Measurements from ENCODE around the gene SPINK2. TPM values are rescaled to one million over a fixed set of nuclear protein-coding genes. Genes with fewer than 3 reads are reported as not detected.

SPINK2 gene
- total and polyA plus RNA-seq, 10 of the 15 experiments (the other 5 are each of a cell fraction or from before 2014, with no cell fraction given): 0.13 to 1.0 (median 0.61) TPM; not detected in 1

DNA sequence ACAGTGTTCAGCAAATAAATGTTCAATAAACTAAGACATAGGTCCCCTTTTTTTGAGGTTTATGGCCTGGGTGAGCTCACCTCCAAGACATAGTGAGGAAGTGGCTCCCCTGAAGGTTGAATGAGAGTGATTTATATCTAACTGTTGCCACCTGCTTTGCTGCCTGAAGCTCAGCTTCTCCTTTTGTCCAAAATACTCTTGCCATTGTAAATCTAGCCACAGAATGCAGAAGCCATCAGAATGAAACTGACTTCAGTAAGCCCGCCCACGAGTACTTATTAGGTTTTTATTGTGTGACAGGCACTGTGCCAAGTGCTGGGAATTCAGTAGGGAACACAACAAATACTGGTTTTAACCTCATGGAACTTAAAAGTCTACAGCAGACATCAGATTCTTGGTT, 18.0 kb downstream of the SPINK2 start (continued):
- no peak for TF ChIP-seq CEBPB (IDR thresholded peaks at IDR 0.05; ENCODE audit: borderline replicate concordance in 1 of 2, low read depth in 2 of 2, low read length in 2 of 2)
- TF ChIP-seq MYC (IDR thresholded peaks at IDR 0.05; ENCODE audit: insufficient read depth, insufficient read length, insufficient replicate concordance, low read length, severe bottlenecking): no peak
- TF ChIP-seq WRNIP1 (IDR thresholded peaks at IDR 0.05; ENCODE audit: borderline replicate concordance, low read depth, low read length): no peak
- TF ChIP-seq ZNF207 (IDR thresholded peaks at IDR 0.05; ENCODE audit: borderline replicate concordance): no peak
- no peak for TF ChIP-seq BRCA1 (IDR thresholded peaks at IDR 0.05; ENCODE audit: low read depth, low read length)
- no peak for TF ChIP-seq NFYB (IDR thresholded peaks at IDR 0.05; ENCODE audit: insufficient read depth, low read depth, low read length)
- no peak for TF ChIP-seq EGR1 (IDR thresholded peaks at IDR 0.05; ENCODE audit: borderline replicate concordance in 1 of 2, low read depth in 2 of 2, low read length in 2 of 2)

DNA sequence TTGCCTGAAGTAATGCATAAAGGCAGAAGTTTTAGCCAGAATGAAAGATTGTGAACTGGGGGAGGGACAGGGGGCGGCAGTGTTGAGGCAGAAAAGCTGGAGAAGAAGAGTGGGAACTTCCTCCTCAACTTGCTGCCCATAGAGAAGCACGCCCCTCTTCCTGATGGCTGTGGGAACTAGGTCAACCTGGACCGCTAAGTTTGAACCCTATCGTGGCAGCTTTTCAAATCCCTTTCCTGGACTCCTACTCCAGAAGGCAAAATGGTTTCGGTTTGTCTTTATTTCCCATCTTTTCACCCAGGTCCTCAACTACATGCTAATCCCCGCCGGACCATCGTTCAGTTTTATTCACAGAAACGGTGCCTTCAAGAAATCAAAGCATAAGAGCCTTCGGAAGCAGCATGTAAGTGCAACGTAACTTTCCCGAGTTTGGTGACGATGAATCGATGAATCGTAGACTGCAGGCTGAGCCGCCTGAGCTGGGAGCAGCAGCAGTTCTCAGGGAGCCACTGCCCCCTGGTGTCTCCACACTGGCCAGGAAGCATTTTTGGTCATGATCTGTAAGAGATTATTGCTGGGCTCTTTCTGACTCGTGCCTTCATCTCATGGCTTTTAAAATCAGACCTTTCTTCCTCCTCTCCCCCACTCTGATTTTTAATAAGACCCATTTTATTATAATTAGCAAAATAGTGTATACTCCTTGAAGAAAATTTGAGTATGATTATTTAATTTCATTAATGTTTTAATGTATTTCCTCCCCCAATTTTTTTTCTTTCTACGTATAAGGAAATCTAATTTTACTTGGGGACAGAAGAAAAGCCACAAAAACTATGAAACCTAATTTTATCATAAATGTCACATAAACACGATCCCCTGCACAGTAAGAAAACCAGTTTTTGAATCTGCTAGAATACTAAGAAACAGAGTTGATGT, 21.4 kb downstream of the SPINK2 start:
- H3K79me2 ChIP-seq (ENCODE audit: control insufficient read depth, insufficient read depth, low read length): no peaks in the 10 kb centered on the region
- H3K4me3 ChIP-seq: peak overlapping the region; percentile 80
- RAD21 ChIA-PET (ENCODE audit: unreplicated experiment): interaction anchor here (1.0 to 3.1 kb wide), 10 partner anchors 11 to 377 kb away, joined by 3 to 20 read pairs (median 4); no protein-coding TSS in a partner anchor
- FAIRE-seq (peak; percentile 98), DNase-seq (ENCODE audit: low read depth, low spot score) (peak; percentile 67), ATAC-seq (peak; percentile 94)
- intact Hi-C loops (cut with micrococcal nuclease; ENCODE audit: unreplicated experiment) (loop anchor here (1.0 to 5.0 kb wide), 7 partner anchors 18 to 375 kb away; partner anchors contain the start of gene HOPX), in situ Hi-C loops (cut with MboI) (no loop called here)
- H3K36me3 ChIP-seq (ENCODE audit: control insufficient read depth in 2 of 2, insufficient read depth in 2 of 2, low read length in 1 of 2): no peaks in the 10 kb centered on the region
- H4K20me1 ChIP-seq (ENCODE audit: control insufficient read depth, insufficient read depth): no peaks in the 10 kb centered on the region
- H3K9ac ChIP-seq (ENCODE audit: control insufficient read depth, insufficient read depth, low read length): peak overlapping the region; percentile 69
- BruUV-seq (replicated peaks): no TSS peak
- H2AFZ ChIP-seq (ENCODE audit: control insufficient read depth, low read depth, low read length): peak overlapping the region; percentile 98
- H3K4me1 ChIP-seq (ENCODE audit: control insufficient read depth, insufficient read depth, low read length): no peaks in the 10 kb centered on the region
- POLR2A ChIA-PET: no interaction called here
- no peaks in the 10 kb centered on the region for H3K27me3 ChIP-seq (replicated peaks in 1 of 2; ENCODE audit: control insufficient read depth in 2 of 2, insufficient read depth in 2 of 2, low read length in 1 of 2)
- WGBS (ENCODE audit: insufficient coverage, insufficient replicate concordance, low lambda C conversion rate, missing lambda C conversion rate): 4% methylated on average over 19 of the region's 19 CpGs
- CTCF ChIA-PET: interaction anchor here (0.7 to 5.4 kb wide), 21 partner anchors 9 to 377 kb away, joined by 3 to 48 read pairs (median 4); partner anchors contain the start of gene PPAT
- SMC1A ChIA-PET (ENCODE audit: uncharacterized antibody, unreplicated experiment): interaction anchor here (0.8 to 2.9 kb wide), 10 partner anchors 23 to 377 kb away, joined by 3 to 20 read pairs (median 4); no protein-coding TSS in a partner anchor
- peak overlapping the region; percentile 91 for H3K4me2 ChIP-seq (ENCODE audit: control insufficient read depth, insufficient read depth)
- H3K27ac ChIP-seq (ENCODE audit: control insufficient read depth, insufficient read depth): peak overlapping the region; percentile 14; the same call in 1 of the 2 replicates
- no peaks in the 10 kb centered on the region for H3K9me3 ChIP-seq (replicated peaks; ENCODE audit: control insufficient read depth, insufficient read depth, low read length)
- peak; percentile 79 for TF ChIP-seq CREB1 (IDR thresholded peaks at IDR 0.05; ENCODE audit: low read depth)
- TF ChIP-seq, protein P1, sequence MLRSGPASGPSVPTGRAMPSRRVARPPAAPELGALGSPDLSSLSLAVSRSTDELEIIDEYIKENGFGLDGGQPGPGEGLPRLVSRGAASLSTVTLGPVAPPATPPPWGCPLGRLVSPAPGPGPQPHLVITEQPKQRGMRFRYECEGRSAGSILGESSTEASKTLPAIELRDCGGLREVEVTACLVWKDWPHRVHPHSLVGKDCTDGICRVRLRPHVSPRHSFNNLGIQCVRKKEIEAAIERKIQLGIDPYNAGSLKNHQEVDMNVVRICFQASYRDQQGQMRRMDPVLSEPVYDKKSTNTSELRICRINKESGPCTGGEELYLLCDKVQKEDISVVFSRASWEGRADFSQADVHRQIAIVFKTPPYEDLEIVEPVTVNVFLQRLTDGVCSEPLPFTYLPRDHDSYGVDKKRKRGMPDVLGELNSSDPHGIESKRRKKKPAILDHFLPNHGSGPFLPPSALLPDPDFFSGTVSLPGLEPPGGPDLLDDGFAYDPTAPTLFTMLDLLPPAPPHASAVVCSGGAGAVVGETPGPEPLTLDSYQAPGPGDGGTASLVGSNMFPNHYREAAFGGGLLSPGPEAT (IDR thresholded peaks at IDR 0.05; ENCODE audit: low read depth): peak; percentile 51; the same call in 1 of the 2 replicates
- TF ChIP-seq, protein P2, sequence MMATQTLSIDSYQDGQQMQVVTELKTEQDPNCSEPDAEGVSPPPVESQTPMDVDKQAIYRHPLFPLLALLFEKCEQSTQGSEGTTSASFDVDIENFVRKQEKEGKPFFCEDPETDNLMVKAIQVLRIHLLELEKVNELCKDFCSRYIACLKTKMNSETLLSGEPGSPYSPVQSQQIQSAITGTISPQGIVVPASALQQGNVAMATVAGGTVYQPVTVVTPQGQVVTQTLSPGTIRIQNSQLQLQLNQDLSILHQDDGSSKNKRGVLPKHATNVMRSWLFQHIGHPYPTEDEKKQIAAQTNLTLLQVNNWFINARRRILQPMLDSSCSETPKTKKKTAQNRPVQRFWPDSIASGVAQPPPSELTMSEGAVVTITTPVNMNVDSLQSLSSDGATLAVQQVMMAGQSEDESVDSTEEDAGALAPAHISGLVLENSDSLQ (IDR thresholded peaks at IDR 0.05): no peak
- TF ChIP-seq, protein P3, sequence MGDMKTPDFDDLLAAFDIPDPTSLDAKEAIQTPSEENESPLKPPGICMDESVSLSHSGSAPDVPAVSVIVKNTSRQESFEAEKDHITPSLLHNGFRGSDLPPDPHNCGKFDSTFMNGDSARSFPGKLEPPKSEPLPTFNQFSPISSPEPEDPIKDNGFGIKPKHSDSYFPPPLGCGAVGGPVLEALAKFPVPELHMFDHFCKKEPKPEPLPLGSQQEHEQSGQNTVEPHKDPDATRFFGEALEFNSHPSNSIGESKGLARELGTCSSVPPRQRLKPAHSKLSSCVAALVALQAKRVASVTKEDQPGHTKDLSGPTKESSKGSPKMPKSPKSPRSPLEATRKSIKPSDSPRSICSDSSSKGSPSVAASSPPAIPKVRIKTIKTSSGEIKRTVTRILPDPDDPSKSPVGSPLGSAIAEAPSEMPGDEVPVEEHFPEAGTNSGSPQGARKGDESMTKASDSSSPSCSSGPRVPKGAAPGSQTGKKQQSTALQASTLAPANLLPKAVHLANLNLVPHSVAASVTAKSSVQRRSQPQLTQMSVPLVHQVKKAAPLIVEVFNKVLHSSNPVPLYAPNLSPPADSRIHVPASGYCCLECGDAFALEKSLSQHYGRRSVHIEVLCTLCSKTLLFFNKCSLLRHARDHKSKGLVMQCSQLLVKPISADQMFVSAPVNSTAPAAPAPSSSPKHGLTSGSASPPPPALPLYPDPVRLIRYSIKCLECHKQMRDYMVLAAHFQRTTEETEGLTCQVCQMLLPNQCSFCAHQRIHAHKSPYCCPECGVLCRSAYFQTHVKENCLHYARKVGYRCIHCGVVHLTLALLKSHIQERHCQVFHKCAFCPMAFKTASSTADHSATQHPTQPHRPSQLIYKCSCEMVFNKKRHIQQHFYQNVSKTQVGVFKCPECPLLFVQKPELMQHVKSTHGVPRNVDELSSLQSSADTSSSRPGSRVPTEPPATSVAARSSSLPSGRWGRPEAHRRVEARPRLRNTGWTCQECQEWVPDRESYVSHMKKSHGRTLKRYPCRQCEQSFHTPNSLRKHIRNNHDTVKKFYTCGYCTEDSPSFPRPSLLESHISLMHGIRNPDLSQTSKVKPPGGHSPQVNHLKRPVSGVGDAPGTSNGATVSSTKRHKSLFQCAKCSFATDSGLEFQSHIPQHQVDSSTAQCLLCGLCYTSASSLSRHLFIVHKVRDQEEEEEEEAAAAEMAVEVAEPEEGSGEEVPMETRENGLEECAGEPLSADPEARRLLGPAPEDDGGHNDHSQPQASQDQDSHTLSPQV (IDR thresholded peaks at IDR 0.05): no peak
- peak; percentile 22; the same call in 1 of the 2 replicates for TF ChIP-seq EED (IDR thresholded peaks at IDR 0.05; ENCODE audit: low read depth)

Measured in GM12878 (cell line).